Measurements from ENCODE around the gene PDAP1. TPM values are rescaled to one million over a fixed set of nuclear protein-coding genes. Genes with fewer than 3 reads are reported as not detected.

Gene PDAP1
- total and polyA plus RNA-seq, 10 of the 15 experiments (the other 5 are each of a cell fraction or from before 2014, with no cell fraction given), result 6.6 to 200 (median 87.7) TPM

GRCh38 chr7:99407872-99408378 lies 472 bp downstream of the PDAP1 start (continued):
- TF ChIP-seq PAX8 (IDR thresholded peaks at IDR 0.05) (no peak), IKZF2 (IDR thresholded peaks at IDR 0.05) (0 out of 4 replicates have a peak, but pooled peaks of 1 of the 2 experiments have one; percentile 2)

GRCh38 chr7:99406557-99406956 lies 1.8 kb downstream of the PDAP1 start:
- peaks cover 12% of the 10 kb centered on the region for H3K4me1 ChIP-seq (ENCODE audit: control insufficient read depth, insufficient read depth, low read length)
- no peak for FAIRE-seq
- peak overlapping the region; percentile 98 for H3K9ac ChIP-seq (ENCODE audit: control insufficient read depth, insufficient read depth, low read length)
- intact Hi-C loops (cut with micrococcal nuclease; ENCODE audit: unreplicated experiment), result loop anchor here (5.0 kb wide), 1 partner anchor 34 kb away; the partner anchor contains the start of gene ARPC1B
- peaks cover 62% of the 10 kb centered on the region for H3K79me2 ChIP-seq (ENCODE audit: control insufficient read depth, insufficient read depth, low read length)
- in situ Hi-C loops (cut with MboI), result no loop called here
- BruUV-seq (replicated peaks), result no TSS peak
- ChIA-PET RAD21 (ENCODE audit: unreplicated experiment) (interaction anchor here (1.6 to 2.2 kb wide), 2 partner anchors 27 to 41 kb away, joined by 5 to 15 read pairs; no protein-coding TSS in a partner anchor), SMC1A (ENCODE audit: uncharacterized antibody, unreplicated experiment) (interaction anchor here (0.7 to 1.5 kb wide), 4 partner anchors 12 to 54 kb away, joined by 3 to 8 read pairs (median 4); no protein-coding TSS in a partner anchor), POLR2A (interaction anchor here (1.1 to 4.9 kb wide), 4 partner anchors 8 to 95 kb away, joined by 3 to 51 read pairs (median 10); partner anchors contain the start of genes CPSF4 and PTCD1), CTCF (interaction anchor here (0.9 to 4.6 kb wide), 9 partner anchors 8 to 431 kb away, joined by 3 to 31 read pairs (median 4); partner anchors contain the start of gene ARPC1A)
- H3K27me3 ChIP-seq (replicated peaks in 1 of 2; ENCODE audit: control insufficient read depth in 2 of 2, insufficient read depth in 2 of 2, low read length in 1 of 2), result no peaks in the 10 kb centered on the region
- H3K27ac ChIP-seq (ENCODE audit: control insufficient read depth, insufficient read depth), result peak overlapping the region; percentile 99; the same call in 1 of the 2 replicates
- 6% methylated on average over 1 of the region's 1 CpG for WGBS (ENCODE audit: insufficient coverage, insufficient replicate concordance, low lambda C conversion rate, missing lambda C conversion rate)
- TF ChIP-seq, protein P1, sequence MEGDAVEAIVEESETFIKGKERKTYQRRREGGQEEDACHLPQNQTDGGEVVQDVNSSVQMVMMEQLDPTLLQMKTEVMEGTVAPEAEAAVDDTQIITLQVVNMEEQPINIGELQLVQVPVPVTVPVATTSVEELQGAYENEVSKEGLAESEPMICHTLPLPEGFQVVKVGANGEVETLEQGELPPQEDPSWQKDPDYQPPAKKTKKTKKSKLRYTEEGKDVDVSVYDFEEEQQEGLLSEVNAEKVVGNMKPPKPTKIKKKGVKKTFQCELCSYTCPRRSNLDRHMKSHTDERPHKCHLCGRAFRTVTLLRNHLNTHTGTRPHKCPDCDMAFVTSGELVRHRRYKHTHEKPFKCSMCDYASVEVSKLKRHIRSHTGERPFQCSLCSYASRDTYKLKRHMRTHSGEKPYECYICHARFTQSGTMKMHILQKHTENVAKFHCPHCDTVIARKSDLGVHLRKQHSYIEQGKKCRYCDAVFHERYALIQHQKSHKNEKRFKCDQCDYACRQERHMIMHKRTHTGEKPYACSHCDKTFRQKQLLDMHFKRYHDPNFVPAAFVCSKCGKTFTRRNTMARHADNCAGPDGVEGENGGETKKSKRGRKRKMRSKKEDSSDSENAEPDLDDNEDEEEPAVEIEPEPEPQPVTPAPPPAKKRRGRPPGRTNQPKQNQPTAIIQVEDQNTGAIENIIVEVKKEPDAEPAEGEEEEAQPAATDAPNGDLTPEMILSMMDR (IDR thresholded peaks at IDR 0.05 in 2 of 3, conservative IDR thresholded peaks at IDR 0.05 in 1 of 3; ENCODE audit: control insufficient read depth in 2 of 3, extremely low read depth in 1 of 3, insufficient read depth in 1 of 3, low read depth in 3 of 3, low read length in 3 of 3), result peak in 2 of 3 experiments; percentile 15 to 35; a peak in 3 of 6 replicates
- peak; percentile 24; the same call in 1 of the 2 replicates for TF ChIP-seq SMC3 (IDR thresholded peaks at IDR 0.05; ENCODE audit: borderline replicate concordance, low read length)
- TF ChIP-seq RBBP5 (conservative IDR thresholded peaks at IDR 0.05), result no peak
- 0 out of 2 replicates have a peak, but pooled peaks have one; percentile 16 for TF ChIP-seq RAD21 (IDR thresholded peaks at IDR 0.05; ENCODE audit: insufficient read depth, low read depth, low read length)
- peak overlapping the region; percentile 100 for H3K4me3 ChIP-seq
- peak overlapping the region; percentile 83 for H3K4me2 ChIP-seq (ENCODE audit: control insufficient read depth, insufficient read depth)
- H3K9me3 ChIP-seq (replicated peaks; ENCODE audit: control insufficient read depth, insufficient read depth, low read length), result no peaks in the 10 kb centered on the region
- H4K20me1 ChIP-seq (ENCODE audit: control insufficient read depth, insufficient read depth), result no peaks in the 10 kb centered on the region
- no peak overlapping the region for H2AFZ ChIP-seq (ENCODE audit: control insufficient read depth, low read depth, low read length)
- H3K36me3 ChIP-seq (ENCODE audit: control insufficient read depth in 2 of 2, insufficient read depth in 2 of 2, low read length in 1 of 2), result peaks cover 6 to 19% of the 10 kb centered on the region in 2 experiments
- peak; percentile 8 for ATAC-seq
- DNase-seq (ENCODE audit: low read depth, low spot score), result no peak
